HEK293 (cell line): ENCODE data around the gene C19orf73.

Experiments used
- CTCF ChIA-PET: fragments of 350-600 bp; formaldehyde crosslinking; extraction: SDS; loops from one replicate; lab custom pipeline; 2021; ENCODE audit warnings: antibody characterized with exemption; lab: Yijun Ruan, JAX
- POLR2A ChIA-PET: fragments of 300-600 bp; formaldehyde crosslinking; extraction: SDS; loops from one replicate; lab custom pipeline; 2020; ENCODE audit warnings: antibody characterized with exemption, inconsistent platforms; lab: Yijun Ruan, JAX
- H3K27ac ChIP-seq: fragments of 200-500 bp; sonication (Bioruptor generic); 2 replicates; pipeline ENCODE4 v1.5.1; 2014; ENCODE audit warnings: low read depth, low read length, control low read depth, inconsistent platforms; ENCODE audit errors: extremely low read depth
- H3K36me3 ChIP-seq, 2 experiments: fragments of 200-500 bp in 1 of 2; sonication (Bioruptor generic) in 1 of 2; 1 replicate in 1 of 2; 2 replicates in 1 of 2; pipeline ENCODE4 v1.5.1; 2014 to 2017; ENCODE audit warnings: inconsistent platforms in 2 of 2, low read length in 2 of 2; ENCODE audit not compliant: control insufficient read depth in 2 of 2, insufficient read depth in 1 of 2
- H3K4me1 ChIP-seq: fragments of 200-500 bp; sonication (Bioruptor generic); 2 replicates; pipeline ENCODE4 v1.5.1; 2014; ENCODE audit warnings: mild to moderate bottlenecking, low read length, inconsistent platforms; ENCODE audit not compliant: control insufficient read depth, insufficient read depth
- H3K4me3 ChIP-seq: 2 replicates; pipeline ENCODE4 v1.5.1; 2011; ENCODE audit warnings: low read depth, mild to moderate bottlenecking, control low read depth, low read length, moderate library complexity
- H3K9me3 ChIP-seq: fragments of 200-500 bp; sonication (Bioruptor generic); 2 replicates; pipeline ENCODE4 v1.5.1; 2014; ENCODE audit warnings: low read depth, low read length, inconsistent platforms; ENCODE audit not compliant: control insufficient read depth, insufficient read depth
- ZNF423 ChIP-seq: fragments of 450-650 bp; formaldehyde crosslinking; IDR thresholded peaks from 2 replicates; pipeline ENCODE4 v1.5.1; 2016; ENCODE audit warnings: missing biosample characterization, missing genetic modification characterization
- ZNF571 ChIP-seq: fragments of 450-650 bp; formaldehyde crosslinking; IDR thresholded peaks from 2 replicates; pipeline ENCODE4 v1.5.0; 2017; ENCODE audit warnings: missing biosample characterization, missing genetic modification characterization
- ZNF658 ChIP-seq: fragments of 450-650 bp; formaldehyde crosslinking; IDR thresholded peaks from 2 replicates; pipeline ENCODE4; 2016; ENCODE audit warnings: missing biosample characterization, missing genetic modification characterization

The C19orf73 gene

GRCh38 chr19:49069026-49069425 is 49.9 kb downstream of the C19orf73 start:
- TF ChIP-seq ZNF571 (tag by site-specific recombination) (no peak), ZNF423 (tag by site-specific recombination) (no peak), ZNF658 (tag by site-specific recombination) (no peak)
- peaks cover 6% of the 10 kb centered on the region for H3K4me1 ChIP-seq
- CTCF ChIA-PET = interaction anchor here (0.7 to 3.3 kb wide), 8 partner anchors 9 to 281 kb away, joined by 3 to 25 read pairs (median 3); no protein-coding TSS in a partner anchor
- no peak overlapping the region for H3K27ac ChIP-seq
- no peak overlapping the region for H3K4me3 ChIP-seq
- POLR2A ChIA-PET = no interaction called here
- H3K36me3 ChIP-seq = no peaks in the 10 kb centered on the region
- H3K9me3 ChIP-seq = no peaks in the 10 kb centered on the region
